Measurements from ENCODE around the gene LFNG. TPM values are rescaled to one million over a fixed set of nuclear protein-coding genes. Genes with fewer than 3 reads are reported as not detected.
A peak's percentile ranks its signal among the peaks of the same experiment; 100 is the strongest.

Gene LFNG
- total RNA-seq, 1 donor from 2014 or later = 75.5 TPM

DNA sequence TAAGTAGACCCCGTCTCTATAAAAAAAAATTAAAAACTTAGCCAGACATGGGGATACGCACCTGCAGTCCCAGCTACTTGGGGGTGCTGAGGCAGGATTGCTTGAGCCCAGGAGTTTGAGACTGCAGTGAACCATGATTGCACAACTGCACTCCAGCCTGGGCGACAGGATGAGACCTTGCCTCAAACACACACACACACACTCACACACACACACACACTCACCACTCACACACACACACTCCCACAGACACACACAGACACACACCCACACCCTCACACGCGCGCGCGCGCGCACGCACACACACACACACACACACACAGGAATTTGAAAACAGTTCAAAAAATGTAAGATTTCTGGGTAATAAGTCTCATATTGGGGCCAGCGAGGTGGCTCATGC, 34.7 kb upstream of the LFNG start:
- Mint-ChIP-seq H3K36me3 (ENCODE audit: unreplicated experiment) (no peaks in the 10 kb centered on the region), H3K4me3 (ENCODE audit: unreplicated experiment) (no peak overlapping the region), H3K9me3 (ENCODE audit: unreplicated experiment) (peaks cover 7% of the 10 kb centered on the region), H3K27me3 (ENCODE audit: unreplicated experiment) (peaks cover 13% of the 10 kb centered on the region), H3K4me1 (ENCODE audit: low read depth, unreplicated experiment) (peaks cover 6% of the 10 kb centered on the region), H3K27ac (ENCODE audit: unreplicated experiment) (peak overlapping the region; percentile 2)
- TF ChIP-seq, protein P1, sequence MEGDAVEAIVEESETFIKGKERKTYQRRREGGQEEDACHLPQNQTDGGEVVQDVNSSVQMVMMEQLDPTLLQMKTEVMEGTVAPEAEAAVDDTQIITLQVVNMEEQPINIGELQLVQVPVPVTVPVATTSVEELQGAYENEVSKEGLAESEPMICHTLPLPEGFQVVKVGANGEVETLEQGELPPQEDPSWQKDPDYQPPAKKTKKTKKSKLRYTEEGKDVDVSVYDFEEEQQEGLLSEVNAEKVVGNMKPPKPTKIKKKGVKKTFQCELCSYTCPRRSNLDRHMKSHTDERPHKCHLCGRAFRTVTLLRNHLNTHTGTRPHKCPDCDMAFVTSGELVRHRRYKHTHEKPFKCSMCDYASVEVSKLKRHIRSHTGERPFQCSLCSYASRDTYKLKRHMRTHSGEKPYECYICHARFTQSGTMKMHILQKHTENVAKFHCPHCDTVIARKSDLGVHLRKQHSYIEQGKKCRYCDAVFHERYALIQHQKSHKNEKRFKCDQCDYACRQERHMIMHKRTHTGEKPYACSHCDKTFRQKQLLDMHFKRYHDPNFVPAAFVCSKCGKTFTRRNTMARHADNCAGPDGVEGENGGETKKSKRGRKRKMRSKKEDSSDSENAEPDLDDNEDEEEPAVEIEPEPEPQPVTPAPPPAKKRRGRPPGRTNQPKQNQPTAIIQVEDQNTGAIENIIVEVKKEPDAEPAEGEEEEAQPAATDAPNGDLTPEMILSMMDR (IDR thresholded peaks at IDR 0.05; ENCODE audit: partially characterized antibody, unreplicated experiment) = no peak
- DNase-seq = no peak

DNA sequence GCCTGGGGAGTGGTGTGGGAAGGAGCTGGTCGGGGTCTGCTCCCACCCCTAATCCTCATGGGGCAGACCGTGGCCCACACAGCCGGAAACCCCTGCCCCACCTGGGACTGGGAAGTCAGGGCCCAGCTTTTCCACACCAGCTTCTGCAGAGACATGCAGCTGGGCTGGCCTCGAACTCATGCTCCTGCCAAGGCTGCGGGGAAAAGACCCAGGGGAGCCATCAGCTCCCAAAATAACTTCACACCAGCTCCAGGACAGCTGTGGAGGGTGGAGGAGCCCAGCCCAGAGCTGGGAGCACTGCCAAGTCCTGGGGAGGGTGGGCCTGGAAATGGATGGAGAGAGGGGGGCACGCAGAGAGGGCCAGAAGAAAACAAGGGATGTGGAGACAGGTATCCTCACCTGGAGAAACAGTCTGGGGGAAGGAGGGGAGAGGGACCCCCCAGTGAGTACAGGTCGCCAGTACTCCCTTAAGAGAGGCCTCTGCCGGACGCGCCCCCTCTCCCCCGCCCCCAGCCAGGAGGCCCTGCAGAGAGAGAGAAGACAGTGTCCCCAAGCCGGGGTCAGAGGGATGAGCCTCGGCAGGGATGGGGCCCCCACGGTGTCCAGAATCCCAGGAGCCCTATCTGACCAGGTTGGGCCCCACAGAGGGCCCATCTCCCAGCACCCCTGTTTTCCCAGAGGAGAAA, 31.8 kb upstream of the LFNG start:
- no peak overlapping the region for H3K27ac Mint-ChIP-seq (ENCODE audit: unreplicated experiment)
- peaks cover 15% of the 10 kb centered on the region for H3K27me3 Mint-ChIP-seq (ENCODE audit: unreplicated experiment)
- TF ChIP-seq, protein P1 (IDR thresholded peaks at IDR 0.05; ENCODE audit: partially characterized antibody, unreplicated experiment) = no peak
- peaks cover 9% of the 10 kb centered on the region for H3K9me3 Mint-ChIP-seq (ENCODE audit: unreplicated experiment)
- no peak overlapping the region for H3K4me3 Mint-ChIP-seq (ENCODE audit: unreplicated experiment)
- H3K36me3 Mint-ChIP-seq (ENCODE audit: unreplicated experiment) = peaks cover 7% of the 10 kb centered on the region
- DNase-seq = peak; percentile 14
- peaks cover 6% of the 10 kb centered on the region for H3K4me1 Mint-ChIP-seq (ENCODE audit: low read depth, unreplicated experiment)

DNA sequence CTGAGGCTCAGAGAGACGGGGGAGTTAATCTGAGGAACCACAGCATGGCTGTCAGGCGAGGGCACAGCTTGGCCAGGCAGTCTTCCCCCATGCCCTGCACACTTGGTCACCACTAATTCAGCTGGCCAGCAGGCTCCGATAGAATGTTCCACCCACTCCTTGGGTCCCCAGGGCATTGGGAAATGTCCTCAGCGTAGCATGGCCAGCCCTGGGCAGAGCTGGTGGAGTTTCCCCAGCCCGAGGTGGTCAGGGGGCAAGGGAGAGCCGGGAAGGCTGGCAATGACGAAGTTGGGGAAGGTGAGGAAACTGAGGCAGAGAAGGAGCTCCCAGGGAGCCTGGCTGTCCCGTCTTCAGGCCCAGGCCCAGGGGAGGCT, 31.3 kb upstream of the LFNG start:
- peaks cover 11% of the 10 kb centered on the region for H3K27me3 Mint-ChIP-seq (ENCODE audit: unreplicated experiment)
- DNase-seq = peak; percentile 12
- peaks cover 7% of the 10 kb centered on the region for H3K36me3 Mint-ChIP-seq (ENCODE audit: unreplicated experiment)
- no peak overlapping the region for H3K27ac Mint-ChIP-seq (ENCODE audit: unreplicated experiment)
- peaks cover 6% of the 10 kb centered on the region for H3K4me1 Mint-ChIP-seq (ENCODE audit: low read depth, unreplicated experiment)
- H3K9me3 Mint-ChIP-seq (ENCODE audit: unreplicated experiment) = peaks cover 3% of the 10 kb centered on the region
- no peak overlapping the region for H3K4me3 Mint-ChIP-seq (ENCODE audit: unreplicated experiment)
- TF ChIP-seq, protein P1 (IDR thresholded peaks at IDR 0.05; ENCODE audit: partially characterized antibody, unreplicated experiment) = no peak

DNA sequence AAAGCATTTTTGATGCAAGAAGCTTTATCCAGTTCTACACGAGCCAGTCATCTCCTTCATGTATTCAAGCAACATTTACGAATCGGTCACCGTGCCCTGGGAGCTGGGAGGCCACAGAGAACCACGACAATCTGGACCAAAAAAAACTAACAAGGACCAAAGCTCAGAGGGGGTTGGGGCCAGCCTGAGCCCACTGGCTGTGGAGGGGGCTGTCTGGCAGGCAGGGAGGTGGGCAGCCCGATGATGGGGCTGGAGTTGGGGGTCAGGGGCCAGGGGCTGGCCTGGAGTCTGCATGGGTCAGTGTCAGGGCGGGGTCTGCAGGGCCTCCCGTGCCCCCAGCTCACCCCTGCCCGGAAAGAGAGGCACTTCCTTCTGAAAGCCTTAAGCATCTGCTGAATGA, 30.9 kb upstream of the LFNG start:
- Mint-ChIP-seq H3K4me1 (ENCODE audit: low read depth, unreplicated experiment) (peaks cover 6% of the 10 kb centered on the region), H3K9me3 (ENCODE audit: unreplicated experiment) (peaks cover 3% of the 10 kb centered on the region), H3K4me3 (ENCODE audit: unreplicated experiment) (no peak overlapping the region), H3K36me3 (ENCODE audit: unreplicated experiment) (peaks cover 7% of the 10 kb centered on the region), H3K27ac (ENCODE audit: unreplicated experiment) (no peak overlapping the region), H3K27me3 (ENCODE audit: unreplicated experiment) (peaks cover 11% of the 10 kb centered on the region)
- TF ChIP-seq, protein P1 (IDR thresholded peaks at IDR 0.05; ENCODE audit: partially characterized antibody, unreplicated experiment) = no peak
- DNase-seq = peak; percentile 12

DNA sequence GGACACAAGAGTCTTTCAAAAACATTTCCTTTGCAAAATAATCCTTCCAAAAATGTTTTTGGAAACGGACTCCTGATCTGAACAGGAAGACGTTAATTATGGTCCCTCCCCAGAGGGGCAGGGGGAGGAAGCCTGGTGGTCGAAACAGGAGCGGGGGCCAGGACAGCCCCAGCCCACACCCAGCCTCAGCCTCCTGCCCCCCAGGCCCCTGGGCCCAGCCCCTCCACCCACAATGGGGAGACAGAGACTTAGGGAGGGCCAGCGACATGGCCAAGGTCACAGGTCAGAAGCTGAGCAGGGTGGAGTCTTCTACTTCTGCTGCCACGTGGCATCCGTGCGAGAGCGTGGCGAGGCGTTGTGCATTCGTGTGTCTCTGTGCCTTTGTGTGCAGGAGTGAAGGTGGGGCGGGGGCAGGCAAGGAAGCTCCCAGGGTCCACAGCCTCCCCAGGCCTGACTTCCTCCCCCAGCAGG, 29.4 kb upstream of the LFNG start:
- H3K4me3 Mint-ChIP-seq (ENCODE audit: unreplicated experiment) = no peak overlapping the region

More for the DNA sequence above, 29.4 kb upstream of the LFNG start:
- peaks cover 4% of the 10 kb centered on the region for H3K4me1 Mint-ChIP-seq (ENCODE audit: low read depth, unreplicated experiment)
- H3K27me3 Mint-ChIP-seq (ENCODE audit: unreplicated experiment) = peaks cover 6% of the 10 kb centered on the region
- TF ChIP-seq, protein P1 (IDR thresholded peaks at IDR 0.05; ENCODE audit: partially characterized antibody, unreplicated experiment) = no peak
- peaks cover 3% of the 10 kb centered on the region for H3K9me3 Mint-ChIP-seq (ENCODE audit: unreplicated experiment)
- no peak for DNase-seq
- H3K36me3 Mint-ChIP-seq (ENCODE audit: unreplicated experiment) = peaks cover 7% of the 10 kb centered on the region
- H3K27ac Mint-ChIP-seq (ENCODE audit: unreplicated experiment) = no peak overlapping the region

Data from glutamatergic neuron (in vitro differentiated cells).